NCI-H82 treated with DMSO at 0.1 percent for 48 hours (cell line): ENCODE results near the gene FBXW4.
"Not testable (repeated sequence)": the region's sequence is repeated elsewhere in the genome, so short reads cannot be mapped to it uniquely, and the experiment has no call there.

ENCODE experiments used
- DNase-seq: peaks from one replicate; lab custom pipeline; 2025; ENCODE audit not compliant: unreplicated experiment; lab: John Stamatoyannopoulos, UW

FBXW4 gene

DNA sequence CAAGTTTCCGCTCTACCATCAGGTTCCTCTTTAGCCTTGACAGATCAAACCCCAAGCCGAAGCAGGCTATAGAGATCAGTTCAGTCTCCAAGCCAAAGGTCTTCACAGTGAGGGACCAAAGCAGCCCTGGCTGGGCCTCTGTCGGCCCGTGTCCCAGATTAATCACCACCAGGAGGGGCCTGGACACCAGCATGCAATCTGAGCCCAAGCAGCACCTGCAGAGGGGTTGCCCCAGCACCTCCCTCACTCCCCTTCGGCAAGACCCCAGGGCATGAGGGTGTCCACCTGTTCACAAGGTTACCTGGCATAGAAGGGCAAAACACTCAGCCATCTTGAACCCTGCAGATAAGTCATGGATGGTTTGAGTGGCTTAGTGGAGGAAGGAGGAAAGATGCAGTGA, 36.0 kb downstream of the FBXW4 start:
- DNase-seq: no peak

DNA sequence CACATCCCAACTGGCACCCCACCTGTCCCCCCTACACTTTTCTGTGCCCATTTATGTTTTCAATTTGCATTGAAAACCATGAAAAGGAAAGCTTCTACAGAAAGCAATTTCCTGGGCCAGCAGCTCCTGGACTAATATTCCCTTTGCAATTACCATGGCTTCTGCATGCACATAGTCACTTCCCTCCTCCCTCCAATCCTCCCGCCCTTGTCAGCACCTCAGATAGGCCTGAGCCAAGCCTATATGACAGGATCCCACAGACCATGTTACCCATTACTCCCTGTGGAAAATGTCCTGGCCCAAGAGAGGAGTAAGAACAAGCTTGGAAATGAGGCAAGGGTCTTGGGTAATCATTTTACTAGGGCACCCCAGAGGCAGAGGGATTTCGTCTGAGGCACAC, 38.1 kb downstream of the FBXW4 start:
- DNase-seq: no peak

DNA sequence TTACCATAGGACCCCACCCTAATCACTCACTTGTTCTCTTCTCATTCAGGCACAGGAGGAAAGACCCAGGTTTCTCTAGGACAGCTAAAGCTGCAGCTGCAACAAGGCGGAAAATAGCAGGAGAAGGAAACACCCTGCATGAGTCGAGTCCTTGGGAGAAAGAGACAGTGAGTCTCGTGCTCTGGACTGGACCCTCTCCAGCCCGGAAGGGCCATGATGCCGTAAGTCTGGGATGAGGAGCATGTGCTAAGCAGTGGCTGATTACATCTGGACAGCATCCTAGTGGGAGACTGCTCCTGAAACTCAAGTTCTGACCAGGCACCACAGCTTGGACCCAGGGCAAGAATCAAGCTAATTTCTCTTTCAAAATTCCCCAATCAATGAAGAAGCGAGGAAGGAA, 39.4 kb downstream of the FBXW4 start:
- no peak for DNase-seq

DNA sequence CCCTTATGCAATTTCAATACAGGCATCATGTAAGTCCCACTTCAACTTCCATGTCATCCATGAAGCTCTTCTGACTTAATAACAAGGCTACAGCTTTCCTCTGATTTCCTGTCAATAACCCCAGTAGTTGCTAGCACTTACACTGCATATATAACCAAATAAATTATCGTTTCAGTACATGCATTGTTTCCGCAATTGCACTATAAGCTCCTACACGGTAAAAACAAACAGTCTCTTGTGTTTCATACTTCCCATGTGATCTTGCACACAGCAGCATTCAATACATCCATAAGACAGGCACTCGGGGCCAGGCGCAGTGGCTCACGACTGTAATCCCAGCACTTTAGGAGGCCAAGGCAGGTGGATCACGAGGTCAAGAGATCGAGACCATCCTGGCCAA, 41.4 kb downstream of the FBXW4 start:
- no peak for DNase-seq

DNA sequence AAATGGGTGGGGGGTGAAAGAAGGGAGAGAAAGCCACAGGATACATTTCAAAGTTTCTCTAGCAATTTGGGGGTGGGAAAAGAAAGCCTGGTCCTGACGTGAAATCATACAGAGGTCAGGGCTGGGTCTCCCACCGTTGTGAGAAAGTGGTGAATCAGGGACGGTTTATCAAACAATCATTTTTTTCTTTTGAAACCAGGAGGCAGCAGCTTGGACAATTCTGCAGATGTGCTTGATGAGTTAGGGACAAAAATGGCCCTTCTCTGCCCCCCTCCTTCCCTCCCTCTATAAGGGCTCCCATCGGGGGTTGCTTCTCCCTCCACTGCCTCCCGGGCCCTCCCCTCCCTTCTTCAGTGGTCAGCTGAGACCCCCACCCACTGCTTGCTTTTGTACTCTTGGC, 43.6 kb downstream of the FBXW4 start:
- DNase-seq: no peak

DNA sequence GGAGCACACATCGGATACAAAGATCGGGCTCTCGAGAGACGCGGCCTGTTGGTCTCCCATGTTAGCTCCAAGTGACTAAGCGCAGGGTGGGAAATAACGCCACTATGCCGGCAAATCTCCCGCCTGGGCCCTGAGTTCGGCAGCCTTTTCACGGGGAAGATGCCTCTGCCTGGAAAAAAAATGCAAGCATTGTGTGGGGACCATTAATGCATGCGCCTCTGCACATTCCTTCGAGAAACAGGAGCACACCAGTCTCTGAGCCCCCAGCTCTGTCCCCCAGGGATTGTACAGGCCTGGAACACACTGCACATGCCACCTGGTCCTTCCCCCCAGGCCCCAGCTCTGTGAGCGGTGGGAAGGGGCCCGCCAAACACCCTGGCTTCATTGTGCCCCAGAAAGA, 44.1 kb downstream of the FBXW4 start:
- DNase-seq: no peak

DNA sequence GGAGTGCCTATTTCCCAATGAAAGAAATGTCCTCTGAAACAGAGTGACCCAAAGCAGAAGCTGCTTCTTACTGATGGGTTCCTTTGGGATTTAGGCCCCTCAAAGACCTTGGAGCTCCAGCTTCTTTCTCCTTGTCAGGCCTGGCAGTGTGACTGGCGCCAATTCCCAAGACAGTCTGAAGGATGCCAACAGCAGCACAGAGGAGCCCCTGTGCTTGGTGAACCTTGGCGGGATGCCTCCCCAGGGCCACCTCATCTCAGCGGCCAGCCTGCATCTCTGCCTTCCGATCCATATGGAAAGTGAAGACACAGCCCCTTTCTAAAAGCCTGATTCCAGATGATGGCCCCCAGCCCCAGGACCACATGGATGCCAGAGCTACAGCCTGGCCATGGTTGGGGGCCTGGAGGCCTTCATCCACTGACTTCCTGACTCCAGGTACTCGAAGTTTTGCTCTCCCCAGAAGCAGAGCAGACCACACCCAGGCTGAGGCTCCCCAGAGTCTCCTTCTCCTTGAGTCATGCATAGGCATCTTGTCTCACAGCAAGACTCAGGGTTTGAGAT, 45.4 kb downstream of the FBXW4 start:
- no peak for DNase-seq

DNA sequence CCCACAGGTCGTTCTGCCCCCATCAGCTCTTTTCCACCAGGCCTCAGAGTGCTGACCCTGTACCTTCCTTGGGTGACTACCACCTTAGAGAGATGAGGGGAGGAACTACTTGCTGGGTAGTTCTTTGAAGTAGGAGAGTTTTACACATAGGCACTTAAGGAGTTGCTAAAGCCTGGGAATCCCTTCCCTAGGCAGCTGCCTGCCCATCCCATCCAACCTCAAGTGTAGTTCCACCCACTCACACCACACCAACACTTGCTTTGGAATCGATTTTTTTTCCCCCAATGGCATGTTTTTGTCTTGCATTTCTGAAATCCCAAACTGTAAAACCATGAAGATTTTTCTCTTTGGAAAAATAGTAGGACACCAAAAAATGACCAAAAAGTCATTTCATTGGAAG, 47.7 kb downstream of the FBXW4 start:
- no peak for DNase-seq

DNA sequence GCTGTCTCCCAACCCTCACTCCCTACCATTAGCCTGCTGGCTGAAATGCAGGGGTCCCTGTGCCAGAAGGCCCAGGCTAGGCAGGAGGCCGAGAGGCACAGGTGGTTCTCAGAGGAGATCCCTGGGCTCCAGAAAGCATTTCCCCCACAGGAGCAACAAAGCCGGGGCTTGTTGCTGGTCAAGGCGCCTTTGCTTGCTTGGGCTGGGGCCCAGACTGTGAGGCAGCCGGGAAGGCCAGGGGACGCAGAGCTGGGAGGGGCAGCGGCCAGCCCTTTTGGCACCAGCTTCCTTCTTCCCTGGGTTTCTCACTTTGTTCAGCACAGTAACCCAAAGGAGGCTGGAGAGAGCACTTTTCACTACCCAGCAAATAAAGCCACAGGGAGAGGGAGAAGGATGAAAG, 48.6 kb downstream of the FBXW4 start:
- no peak for DNase-seq

DNA sequence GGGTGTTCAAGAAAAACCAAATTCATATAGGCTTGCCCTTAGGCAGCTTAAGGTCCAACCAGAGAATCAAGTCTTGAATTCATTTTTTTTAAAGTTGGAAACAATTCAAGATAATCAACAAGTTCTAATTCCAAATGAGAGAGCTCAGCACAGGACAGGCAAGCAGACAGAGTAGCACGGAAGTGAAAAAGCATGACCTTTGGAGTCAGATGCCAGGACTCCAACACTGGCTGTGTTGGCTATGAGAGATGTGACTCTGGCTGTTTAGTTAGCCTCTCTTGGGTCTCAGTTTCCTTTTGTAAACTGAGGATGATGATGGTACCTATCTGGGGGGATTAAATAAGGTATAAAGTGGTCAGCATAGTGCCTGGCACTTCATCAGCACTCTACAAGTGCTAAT, 49.3 kb downstream of the FBXW4 start:
- DNase-seq: no peak

DNA sequence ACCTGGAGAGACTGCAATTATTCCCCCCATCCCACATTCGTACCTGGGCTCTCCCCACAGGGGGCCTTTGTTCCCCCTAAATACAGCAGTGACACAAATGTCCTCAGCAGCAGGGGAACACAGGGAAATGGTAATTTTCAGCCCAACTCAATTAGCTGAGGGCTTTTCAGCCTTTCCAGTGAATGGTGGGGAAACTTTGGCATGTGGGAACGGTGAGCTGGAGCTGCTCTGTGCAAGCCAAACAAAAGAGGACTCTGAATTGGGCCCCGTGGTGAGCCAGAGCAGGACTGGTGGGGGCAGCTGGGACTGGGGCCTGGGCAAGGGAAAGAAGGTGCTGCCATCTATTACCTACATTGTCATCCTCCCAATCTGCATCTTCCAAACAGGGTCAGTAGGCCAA, 51.0 kb downstream of the FBXW4 start:
- DNase-seq: no peak

DNA sequence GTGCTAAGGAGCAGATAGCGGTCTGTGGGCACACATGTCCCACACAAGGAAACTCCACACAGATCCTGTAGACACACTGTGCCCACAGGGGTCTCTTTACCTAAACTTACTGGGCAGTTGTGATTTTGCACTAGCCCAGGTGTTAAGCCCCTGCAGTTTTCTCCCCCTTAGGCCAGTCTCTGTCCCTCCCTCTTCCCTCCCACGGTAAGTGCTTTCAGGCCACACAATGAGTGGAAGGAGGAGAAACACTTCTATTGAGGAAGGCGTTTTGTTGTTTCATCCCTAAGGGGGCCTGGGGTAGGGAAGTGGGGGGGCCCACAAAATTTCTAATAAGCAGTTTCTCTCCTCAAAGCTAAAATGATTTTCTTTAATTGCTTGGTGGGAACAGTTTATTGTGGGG, 51.4 kb downstream of the FBXW4 start:
- DNase-seq: no peak

DNA sequence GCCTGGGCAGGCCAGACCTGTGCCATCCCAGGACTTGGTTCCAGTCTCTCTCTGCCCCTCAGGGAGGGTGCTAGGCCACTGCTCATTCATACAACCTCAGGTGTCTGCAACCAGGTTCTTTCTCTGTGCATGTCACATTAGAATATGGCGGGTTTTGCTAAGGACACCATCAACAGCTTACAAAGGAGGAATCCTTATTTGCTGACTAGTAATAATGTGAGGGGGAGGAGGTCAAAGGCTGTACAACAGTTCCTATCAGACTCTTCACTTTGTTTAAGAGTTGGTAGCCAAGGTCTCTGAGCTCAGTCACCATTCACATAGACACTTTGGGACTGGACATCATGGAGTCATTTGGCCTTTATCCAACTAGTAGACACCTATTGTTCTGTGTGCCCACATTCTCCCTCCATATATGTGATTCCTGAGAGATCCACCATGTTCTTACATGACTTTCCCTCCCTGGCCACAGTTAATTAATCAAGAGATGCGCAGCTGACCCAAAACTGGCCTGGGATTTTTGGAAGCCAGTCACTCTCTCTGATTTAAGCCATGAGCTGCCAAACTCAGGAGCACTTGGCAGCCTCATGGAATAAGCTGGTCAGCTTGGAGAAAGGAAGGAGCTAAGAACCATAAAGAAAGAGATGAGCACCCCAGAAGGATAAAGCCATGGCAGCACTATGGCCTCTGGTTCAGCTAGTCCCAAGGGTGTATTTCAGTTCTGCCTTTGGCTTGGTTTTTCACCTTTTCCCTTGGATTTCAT, 55.6 kb downstream of the FBXW4 start:
- DNase-seq: no peak

DNA sequence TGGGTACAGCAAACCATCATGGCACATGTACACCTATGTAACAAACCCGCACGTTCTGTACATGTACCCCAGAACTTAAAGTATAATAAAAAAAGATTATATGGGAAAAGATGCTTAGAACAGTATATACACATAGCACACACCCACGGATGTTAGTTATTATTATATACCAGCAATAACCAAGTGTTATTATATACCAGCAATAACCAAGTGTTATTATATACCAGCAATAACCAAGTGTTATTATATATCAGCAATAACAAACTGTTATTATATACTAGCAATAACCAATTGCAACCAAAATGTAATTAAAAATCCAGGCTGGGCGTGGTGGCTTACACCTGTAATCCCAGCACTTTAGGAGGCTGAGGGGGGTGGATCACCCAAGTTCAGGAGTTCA, 61.5 kb downstream of the FBXW4 start:
- DNase-seq: not testable (repeated sequence)

DNA sequence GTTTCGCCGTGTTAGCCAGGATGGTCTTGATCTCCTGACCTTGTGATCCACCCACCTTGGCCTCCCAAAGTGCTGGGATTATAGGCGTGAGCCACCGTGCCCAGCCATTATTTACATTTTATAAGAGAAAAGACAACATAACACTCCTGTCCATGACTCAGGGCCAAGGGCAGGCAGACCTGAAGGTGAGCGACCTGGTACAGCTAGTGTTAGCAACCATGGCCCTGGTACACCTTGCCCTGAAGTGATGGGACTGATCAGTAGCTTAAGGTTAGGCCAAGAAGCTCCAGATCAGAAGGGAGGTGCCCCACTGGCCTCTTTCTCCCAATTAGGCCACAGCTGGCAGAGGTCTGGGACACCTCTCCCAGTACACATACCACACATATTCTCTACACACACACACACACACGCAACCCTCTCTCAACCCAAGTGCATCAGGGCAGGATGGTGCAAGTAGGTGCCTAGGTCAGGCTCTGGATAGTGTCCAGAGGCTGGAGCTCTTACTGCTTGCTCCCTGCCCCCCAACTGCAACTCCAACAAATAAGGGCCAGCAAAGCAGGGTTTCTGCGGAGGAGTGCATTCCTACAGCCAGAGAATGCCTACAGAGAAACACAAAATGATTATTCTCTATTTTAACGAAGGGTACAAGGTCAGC, 63.0 kb downstream of the FBXW4 start:
- DNase-seq: no peak

DNA sequence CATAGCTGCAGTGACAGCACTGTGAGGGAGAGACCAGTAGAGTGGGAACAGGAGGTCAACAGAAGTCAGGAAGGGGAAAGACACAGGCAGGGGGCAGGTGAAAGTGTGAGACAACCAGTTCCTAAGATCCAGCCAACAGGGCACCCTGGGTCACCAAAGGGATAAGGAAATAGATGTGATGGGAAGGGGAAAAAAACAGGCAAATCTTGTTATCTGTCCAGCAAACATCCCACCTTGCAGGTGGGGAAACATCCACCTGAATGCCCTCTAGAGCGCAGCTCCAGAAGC, 64.4 kb downstream of the FBXW4 start:
- DNase-seq: no peak

DNA sequence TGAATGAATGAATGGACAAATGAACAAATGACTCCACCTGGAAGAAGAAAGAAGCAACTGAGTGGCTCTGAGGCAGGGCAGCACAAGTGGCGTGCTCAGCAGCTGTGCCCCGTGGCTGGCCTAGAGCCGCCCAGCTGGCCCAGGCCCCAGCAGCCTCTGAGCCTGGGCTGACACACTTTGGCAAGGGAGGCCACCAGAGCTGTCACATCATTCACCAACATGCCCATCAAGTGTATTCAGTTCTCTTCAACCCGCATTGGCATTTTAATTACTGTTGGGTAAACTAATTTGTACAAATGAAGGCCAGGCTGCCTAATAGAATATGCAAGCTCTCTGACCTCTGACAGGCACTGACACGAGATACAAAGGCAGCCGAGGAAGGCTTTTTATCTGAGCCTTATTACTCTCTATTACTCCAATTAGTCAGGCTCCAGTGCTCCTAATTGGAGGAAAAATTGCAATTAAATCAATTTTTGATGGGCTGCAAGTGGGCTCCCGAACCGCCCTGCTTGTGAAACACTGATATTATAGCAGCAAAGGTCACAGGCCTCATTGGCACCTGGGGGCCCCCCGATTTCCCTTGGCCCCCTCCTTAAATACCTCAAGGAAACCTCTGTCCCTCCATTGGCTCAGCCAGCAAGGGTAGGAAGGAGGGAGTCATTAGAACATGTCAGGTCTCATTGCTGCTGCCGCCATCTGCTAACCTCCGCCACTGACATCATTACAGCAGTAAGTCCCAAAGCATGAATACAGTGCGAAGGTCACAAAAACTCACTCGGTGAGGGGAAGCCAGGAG, 64.9 kb downstream of the FBXW4 start:
- no peak for DNase-seq

DNA sequence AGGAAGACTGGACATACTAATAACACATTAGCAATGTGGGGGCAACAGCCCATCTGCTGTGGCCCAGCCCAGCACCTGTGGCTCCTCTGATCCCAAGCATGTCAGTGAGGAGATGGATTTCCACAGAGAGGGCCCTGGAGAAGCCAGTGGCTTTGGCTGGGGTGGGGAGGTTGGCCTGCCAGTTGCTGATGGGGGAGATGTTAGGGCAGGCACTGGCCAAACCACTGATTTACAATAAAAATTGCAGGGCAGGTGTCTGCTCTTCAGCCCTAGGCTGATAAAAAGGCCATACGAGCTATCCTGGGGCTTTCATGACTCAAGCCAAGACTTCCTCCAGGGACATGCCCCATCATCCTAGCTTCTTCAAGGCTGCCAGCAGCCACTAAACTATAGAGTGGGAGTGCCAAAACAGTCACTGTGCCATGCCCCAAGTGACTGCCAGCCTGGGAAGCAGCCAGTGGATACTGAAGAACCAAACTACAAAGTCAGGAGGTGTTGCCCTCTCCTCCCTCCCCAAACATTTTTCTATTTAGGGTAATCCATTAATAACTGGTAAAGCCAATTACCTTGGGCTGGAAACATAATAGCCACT, 69.1 kb downstream of the FBXW4 start:
- peak; percentile 63 for DNase-seq

DNA sequence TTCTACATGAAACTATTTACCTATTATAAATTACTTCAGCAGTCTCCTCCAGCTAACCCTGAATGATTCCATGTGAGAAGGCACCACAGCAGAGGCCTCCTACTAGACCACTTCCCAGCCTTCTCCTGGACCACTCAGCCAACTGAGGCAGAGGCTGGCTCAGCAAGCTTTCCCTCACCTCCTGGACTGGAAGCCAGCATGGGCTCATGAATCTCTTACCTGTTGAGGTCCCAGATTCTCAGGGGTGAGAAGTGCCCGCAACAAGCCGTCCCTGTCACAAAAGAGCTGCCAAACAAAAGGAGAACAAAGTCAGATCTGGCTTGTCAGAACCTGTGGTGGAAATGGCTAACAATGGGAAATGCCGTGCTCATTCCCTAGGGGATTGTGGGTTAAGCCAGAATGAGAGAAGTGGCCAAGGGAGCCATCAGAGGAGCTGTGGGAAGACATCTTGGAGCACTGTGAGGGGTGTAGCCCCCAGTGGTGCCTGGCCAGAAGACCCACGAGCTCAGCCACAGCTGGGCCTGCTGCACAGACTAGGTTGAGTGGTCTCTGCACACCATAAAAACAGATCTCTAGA, 70.4 kb downstream of the FBXW4 start:
- DNase-seq: no peak

DNA sequence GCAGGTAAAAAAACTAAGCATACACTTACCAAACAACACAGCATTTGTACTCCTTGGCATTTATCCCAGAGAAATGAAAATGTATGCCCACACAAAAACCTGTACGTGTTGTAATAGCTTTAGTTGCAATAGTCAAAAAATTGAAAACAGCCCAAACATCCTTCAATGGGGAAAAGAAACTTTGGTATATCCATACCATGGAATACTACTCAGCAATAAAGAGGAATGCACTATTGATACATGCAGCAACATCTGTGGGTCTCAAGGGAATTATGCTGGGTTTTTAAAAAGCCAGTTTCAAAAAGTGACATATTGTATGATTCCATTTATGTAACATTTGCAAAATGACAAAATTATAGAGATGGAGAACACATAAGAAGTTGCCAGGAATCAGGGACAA, 71.4 kb downstream of the FBXW4 start:
- no peak for DNase-seq

DNA sequence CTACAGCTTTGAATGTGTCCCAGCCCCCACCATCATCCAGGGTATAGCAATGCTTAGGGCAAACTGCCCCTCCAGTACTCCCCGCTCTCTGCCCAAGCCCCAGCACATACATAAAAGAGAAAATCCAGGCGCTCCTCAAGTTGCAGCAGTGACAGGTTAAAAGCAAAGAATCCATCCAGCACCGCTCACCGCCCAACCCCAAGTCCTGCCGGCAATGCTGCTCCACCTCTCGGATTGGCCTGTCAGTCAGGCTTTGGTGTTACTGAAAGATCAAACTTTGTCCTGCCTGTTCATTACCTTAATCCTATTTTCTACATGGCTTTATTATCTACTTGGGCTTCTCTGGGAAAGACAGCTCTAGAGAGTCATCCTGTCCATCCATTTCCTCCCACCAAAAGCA, 75.0 kb downstream of the FBXW4 start:
- DNase-seq: peak; percentile 77
